K562 (cell line): Measurements from ENCODE around the gene NLRP7. TPM values are rescaled to one million over a fixed set of nuclear protein-coding genes. Genes with fewer than 3 reads are reported as not detected.

Experiments used
- ADNP ChIP-seq: fragments of 200-800 bp; sonication (Bioruptor generic); IDR thresholded peaks from 2 replicates; pipeline ENCODE4 v1.6.1; 2016; ENCODE audit warnings: missing genetic modification characterization, missing compliant biosample characterization
- CXXC5 ChIP-seq: fragments of 250-450 bp; sonication (Bioruptor Pico); IDR thresholded peaks from 2 replicates; pipeline ENCODE4 v1.8.0; 2022; ENCODE audit warnings: inconsistent platforms, mild to moderate bottlenecking, moderate library complexity
- GTF2B ChIP-seq: IDR thresholded peaks from 2 replicates; pipeline ENCODE4 v1.6.1; 2011; ENCODE audit not compliant: insufficient read length; ENCODE audit errors: extremely low read depth
- MGA ChIP-seq: fragments of 450-650 bp; IDR thresholded peaks from 2 replicates; pipeline ENCODE4 v1.6.1; 2016; ENCODE audit warnings: mild to moderate bottlenecking, moderate library complexity
- YY1 ChIP-seq, 3 experiments: IDR thresholded peaks; 2 replicates each; pipeline ENCODE4 v1.6.1; 2011; ENCODE audit warnings: low read length in 2 of 3, mild to moderate bottlenecking in 2 of 3, moderate library complexity in 2 of 3, borderline replicate concordance in 1 of 3, control low read depth in 1 of 3, low read depth in 1 of 3; ENCODE audit not compliant: insufficient read depth in 3 of 3, insufficient replicate concordance in 2 of 3, control insufficient read depth in 1 of 3, insufficient read length in 1 of 3; ENCODE audit errors: extremely low read depth in 1 of 3
- ZNF318 ChIP-seq, 2 experiments: fragments of 450-650 bp; IDR thresholded peaks; 2 replicates each; pipeline ENCODE4 v1.6.1; 2016; ENCODE audit warnings: mild to moderate bottlenecking in 2 of 2, borderline replicate concordance in 1 of 2, low read depth in 1 of 2, moderate library complexity in 1 of 2
- polyA plus RNA-seq, 8 experiments: library from polyadenylated mRNA; depleted of rRNA in 4 of 8; stranded (reverse) in 5 of 8; unstranded in 3 of 8; fragments of >200 nt; fragmentation: Nextera tagmentation in 2 of 8; fragmentation: Illumina TruSeq in 1 of 8; extraction: Ambion mirVana in 2 of 8; extraction: Trizol in 1 of 8; gene quantifications; 2 replicates each; pipeline versions ENCODE4 v1.2.1 to v1.2.3, GENCODE V29; 2011 to 2014; ENCODE audit warnings: inconsistent platforms in 1 of 8, missing spikeins in 1 of 8
- total RNA-seq, 7 experiments: library from RNA; depleted of rRNA in 6 of 7; stranded (reverse); fragments of >200 nt in 6 of 7; fragmentation: Illumina TruSeq in 2 of 7; extraction: Trizol in 2 of 7; gene quantifications; 2 replicates each; pipeline versions ENCODE4 v1.2.1 to v1.2.3, GENCODE V29; 2011 to 2021; ENCODE audit warnings: low replicate concordance in 1 of 7

The NLRP7 gene
- total and polyA plus RNA-seq, 9 of the 15 experiments (the other 6 are each of a cell fraction or from before 2014, with no cell fraction given) = 0.03 to 0.22 (median 0.09) TPM; not detected in 3

GRCh38 chr19:54959840-54960239, 12.5 kb upstream of the NLRP7 start (continued):
- TF ChIP-seq ZNF318 (IDR thresholded peaks at IDR 0.05; ENCODE audit: borderline replicate concordance in 1 of 2, low read depth in 1 of 2) (no peak), MGA (no peak), GTF2B (no peak), CXXC5 (CRISPR knock-in tag) (peak; percentile 83), ADNP (no peak), YY1 (IDR thresholded peaks at IDR 0.05; ENCODE audit: borderline replicate concordance in 1 of 3, control insufficient read depth in 1 of 3, extremely low read depth in 1 of 3, insufficient read depth in 3 of 3, insufficient read length in 1 of 3, insufficient replicate concordance in 2 of 3, low read depth in 1 of 3, low read length in 2 of 3) (no peak)
